Right lobe of liver (tissue), 4 donors: Measurements from ENCODE around the gene PBOV1.

Experiments used
- POLR2A ChIP-seq: fragments of 450-650 bp; IDR thresholded peaks from one replicate; pipeline ENCODE4 v1.6.1; 2017; ENCODE audit warnings: antibody characterized with exemption, mild to moderate bottlenecking
- TF ChIP-seq, protein P1 (sequence below), 4 donors: fragments of 200-600 bp in 3 of 4; fragments of 450-650 bp in 1 of 4; IDR thresholded peaks; one replicate each; pipeline versions ENCODE4 v1.5.1 to v1.8.0; 2016 to 2022; ENCODE audit warnings: antibody characterized with exemption in 4 of 4, mild to moderate bottlenecking in 2 of 4
- donor health status: DM: no; HTN: no; CAD: no.
- donor health status: DM: no; HTN: no; CAD: no.
- donor health status: DM: no; HTN: yes; CAD: no.

DNA sequence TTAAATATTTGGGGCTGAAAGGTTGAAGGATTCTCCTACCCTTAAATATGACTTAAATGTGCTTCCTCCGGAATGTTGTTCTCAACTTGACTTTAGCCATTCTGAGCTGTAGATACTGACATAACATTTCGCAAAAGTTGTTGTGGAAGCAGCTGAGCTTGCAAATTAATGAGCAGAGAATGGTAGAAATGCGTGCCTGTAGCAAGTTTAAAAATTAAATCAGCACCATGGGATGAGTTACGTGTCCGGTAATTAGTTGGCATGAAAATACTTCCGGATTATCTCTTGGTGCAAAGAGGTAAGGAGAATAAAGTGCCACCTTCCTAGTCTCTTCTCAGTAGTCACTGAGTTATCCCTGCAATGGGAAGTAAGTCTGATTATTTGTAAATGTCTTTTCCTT lies 23.6 kb upstream of the PBOV1 start:
- TF ChIP-seq, protein P1, sequence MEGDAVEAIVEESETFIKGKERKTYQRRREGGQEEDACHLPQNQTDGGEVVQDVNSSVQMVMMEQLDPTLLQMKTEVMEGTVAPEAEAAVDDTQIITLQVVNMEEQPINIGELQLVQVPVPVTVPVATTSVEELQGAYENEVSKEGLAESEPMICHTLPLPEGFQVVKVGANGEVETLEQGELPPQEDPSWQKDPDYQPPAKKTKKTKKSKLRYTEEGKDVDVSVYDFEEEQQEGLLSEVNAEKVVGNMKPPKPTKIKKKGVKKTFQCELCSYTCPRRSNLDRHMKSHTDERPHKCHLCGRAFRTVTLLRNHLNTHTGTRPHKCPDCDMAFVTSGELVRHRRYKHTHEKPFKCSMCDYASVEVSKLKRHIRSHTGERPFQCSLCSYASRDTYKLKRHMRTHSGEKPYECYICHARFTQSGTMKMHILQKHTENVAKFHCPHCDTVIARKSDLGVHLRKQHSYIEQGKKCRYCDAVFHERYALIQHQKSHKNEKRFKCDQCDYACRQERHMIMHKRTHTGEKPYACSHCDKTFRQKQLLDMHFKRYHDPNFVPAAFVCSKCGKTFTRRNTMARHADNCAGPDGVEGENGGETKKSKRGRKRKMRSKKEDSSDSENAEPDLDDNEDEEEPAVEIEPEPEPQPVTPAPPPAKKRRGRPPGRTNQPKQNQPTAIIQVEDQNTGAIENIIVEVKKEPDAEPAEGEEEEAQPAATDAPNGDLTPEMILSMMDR (IDR thresholded peaks at IDR 0.05), result no peak
- TF ChIP-seq POLR2A, result no peak
